ENCODE results near the gene MIF.
"Not testable (repeated sequence)": the region's sequence is repeated elsewhere in the genome, so short reads cannot be mapped to it uniquely, and the experiment has no call there.

The MIF gene

DNA sequence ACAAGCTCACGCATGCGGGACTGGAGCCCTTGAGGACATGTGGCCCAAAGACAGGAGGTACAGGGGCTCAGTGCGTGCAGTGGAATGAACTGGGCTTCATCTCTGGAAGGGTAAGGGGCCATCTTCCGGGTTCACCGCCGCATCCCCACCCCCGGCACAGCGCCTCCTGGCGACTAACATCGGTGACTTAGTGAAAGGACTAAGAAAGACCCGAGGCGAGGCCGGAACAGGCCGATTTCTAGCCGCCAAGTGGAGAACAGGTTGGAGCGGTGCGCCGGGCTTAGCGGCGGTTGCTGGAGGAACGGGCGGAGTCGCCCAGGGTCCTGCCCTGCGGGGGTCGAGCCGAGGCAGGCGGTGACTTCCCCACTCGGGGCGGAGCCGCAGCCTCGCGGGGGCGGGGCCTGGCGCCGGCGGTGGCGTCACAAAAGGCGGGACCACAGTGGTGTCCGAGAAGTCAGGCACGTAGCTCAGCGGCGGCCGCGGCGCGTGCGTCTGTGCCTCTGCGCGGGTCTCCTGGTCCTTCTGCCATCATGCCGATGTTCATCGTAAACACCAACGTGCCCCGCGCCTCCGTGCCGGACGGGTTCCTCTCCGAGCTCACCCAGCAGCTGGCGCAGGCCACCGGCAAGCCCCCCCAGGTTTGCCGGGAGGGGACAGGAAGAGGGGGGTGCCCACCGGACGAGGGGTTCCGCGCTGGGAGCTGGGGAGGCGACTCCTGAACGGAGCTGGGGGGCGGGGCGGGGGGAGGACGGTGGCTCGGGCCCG is at the start of gene MIF:
Gene MIF, plus strand, starts transcription at position 439 of the 765 bp plus-strand sequence. Its CDS starts 92 bp downstream, at position 531.
- DNase-seq (ENCODE audit: low read depth in 2 of 2), result peak; percentile 80 to 83

GRCh38 chr22:23844739-23845202 is 49.4 kb upstream of the MIF start:
- DNase-seq (ENCODE audit: low read depth in 2 of 2), result no peak

DNA sequence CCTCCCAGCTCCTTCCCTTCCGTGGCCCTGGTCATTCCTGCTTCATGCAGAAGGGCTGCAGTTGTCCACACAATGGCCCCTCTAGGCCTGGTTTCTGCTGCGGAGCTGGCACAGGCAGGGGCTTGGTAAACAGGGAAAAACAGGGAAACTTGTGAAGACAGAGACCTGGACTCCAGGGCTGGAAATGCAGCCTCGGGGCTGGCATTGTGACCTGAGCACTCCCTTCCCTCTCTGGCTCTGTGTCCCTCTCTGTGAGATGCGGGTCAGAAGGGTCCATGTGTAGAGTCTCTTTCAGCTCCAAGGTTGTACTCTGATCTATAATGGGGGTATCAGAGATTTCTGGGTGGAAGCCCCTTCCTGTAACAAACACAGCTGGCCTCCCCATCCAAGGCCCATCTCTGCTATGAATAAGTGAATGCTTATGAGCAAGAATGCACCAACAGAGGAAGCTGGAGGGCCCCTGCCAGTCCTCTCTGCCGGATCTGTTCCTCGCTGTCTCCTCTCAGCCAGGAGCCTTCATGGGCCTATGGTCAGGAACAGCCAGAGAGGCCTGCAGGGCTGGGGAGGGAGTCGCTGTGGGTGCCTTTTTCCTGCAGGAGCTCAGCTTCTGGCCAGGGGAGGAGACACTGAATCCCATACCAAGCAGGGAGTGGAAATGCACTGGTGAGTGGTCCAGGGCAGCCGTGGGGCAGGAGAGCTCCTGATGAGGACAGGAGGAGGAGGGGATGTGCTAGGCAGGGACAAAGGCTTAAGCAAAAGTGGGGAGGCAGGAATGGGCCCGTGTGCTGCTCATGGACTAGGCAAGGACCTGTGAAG is 48.7 kb upstream of the MIF start:
- DNase-seq (ENCODE audit: low read depth in 2 of 2), result no peak

DNA sequence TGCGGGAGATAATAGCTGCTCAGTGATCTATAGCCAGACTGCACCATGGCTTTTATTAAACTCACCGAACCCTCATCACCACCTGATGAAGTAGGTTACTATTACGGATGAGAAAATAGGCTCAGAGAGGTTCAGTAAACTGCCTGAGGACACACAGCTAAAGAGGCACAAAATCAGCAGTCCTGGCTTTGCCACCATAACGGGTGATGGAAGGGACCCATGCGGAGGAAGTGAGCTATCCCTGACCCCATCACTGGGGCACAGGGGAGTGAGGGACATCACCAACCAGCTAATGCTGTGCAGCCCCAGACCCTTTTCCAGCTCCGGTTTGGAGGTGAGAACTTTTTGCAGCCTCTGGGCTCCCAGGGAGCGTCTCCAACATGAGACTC is 48.1 kb upstream of the MIF start:
- DNase-seq (ENCODE audit: low read depth in 2 of 2), result no peak

DNA sequence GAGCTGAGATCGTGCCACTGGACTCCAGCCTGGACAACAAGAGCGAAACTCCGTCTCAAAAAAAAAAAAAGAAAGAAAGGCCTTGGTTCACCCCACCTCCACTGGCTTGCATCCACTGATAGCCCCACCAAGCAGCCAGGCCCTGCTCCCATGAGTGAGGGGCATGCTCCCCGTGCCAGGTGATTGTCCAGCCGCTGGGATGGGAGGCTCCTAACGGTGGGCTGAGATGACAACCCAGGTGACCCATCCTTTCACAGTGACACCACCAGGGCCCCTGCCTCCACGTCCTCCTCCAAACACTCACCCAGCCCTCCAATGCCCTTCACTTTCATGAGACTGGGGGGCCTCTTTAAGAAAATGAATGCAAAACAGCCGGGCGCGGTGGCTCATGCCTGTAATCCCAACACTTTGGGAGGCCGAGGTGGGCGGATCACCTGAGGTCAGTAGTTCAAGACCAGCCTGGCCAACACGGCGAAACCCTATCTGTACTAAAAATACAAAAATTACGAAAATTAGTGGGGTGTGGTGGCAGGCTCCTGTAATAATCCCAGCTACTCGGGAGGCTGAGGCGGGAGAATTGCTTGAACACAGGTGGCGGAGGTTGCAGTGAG is 46.8 kb upstream of the MIF start:
- DNase-seq (ENCODE audit: low read depth in 2 of 2), result no peak

- no peak for DNase-seq (ENCODE audit: low read depth in 2 of 2)
These were observed 46.0 kb upstream of the MIF start for GRCh38 chr22:23847991-23848864.

DNA sequence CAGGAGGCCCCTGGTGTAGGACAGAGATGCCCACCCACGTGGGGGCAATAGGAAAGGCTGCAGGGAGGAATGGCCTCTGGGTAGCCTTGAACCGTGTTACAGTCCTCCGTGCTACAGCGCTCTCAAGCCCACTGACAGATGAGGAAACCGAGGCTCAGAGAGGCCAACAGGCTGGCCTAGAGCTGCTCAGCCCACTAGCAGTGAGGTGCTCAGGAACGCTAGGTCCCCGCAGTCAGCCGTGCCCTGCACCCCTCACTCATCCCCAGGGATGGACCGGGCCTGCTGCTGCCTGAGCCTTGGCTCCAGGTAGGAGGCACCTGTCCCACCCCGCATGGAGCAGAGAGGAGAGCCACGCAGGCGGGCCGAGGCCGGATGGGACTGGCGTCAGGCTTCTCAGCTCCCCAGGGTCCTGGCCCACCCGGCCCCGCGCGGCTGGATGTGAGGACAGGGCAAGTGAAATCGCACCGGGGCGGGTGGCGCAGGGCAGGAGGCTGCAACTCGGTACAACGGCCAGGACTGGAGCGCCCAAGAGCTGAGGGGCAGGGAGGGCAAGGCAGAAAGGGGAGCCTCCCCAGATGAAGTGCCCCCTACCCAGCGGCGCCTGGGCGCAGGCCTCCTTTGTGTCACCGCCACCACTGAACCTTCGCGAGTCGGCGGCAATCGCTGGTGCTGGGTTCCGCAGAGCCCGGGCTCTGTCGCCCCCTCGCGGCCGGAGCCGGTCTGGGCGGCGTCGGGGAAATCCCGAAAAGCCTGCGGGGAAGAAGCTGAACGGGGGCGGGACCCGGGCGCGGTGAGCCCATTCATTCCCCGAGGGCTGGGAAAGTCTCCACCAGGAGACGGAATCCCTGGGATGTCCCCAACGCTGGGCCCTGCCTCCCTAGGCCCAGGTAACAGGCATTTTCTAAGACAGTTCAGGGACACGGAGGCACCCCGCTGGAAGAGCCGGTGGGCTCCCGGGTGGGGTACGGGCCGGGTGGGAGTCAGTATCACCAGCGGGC is 44.9 kb upstream of the MIF start:
- DNase-seq (ENCODE audit: low read depth in 2 of 2), result peak in 1 of 2 experiments; percentile 37

DNA sequence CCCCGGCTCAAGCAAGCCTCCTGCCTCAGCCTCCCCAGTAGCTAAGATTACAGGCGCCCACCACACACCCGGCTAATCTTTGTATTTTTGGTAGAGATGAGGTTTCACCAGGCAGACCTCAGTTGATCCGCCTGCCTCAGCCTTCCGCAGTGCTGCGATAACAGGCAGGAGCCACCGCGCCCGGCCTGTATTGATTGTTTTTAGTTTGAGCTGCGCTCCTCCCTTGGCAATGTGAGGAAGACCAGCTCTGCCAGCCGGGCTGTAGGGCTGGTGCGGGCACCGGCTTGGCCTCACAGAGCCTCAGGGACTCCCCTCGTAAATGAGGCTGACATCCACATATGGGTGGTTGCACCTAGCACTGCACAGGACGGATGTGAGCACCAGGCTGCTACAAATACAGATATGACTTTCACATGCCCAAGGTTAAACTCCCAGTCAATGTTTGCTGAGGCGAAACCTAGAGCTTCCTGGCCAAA is 44.0 kb upstream of the MIF start:
- DNase-seq (ENCODE audit: low read depth in 2 of 2), result no peak

GRCh38 chr22:23856721-23857605 is 37.2 kb upstream of the MIF start:
- DNase-seq (ENCODE audit: low read depth in 2 of 2), result no peak

- peak; percentile 93 to 94 for DNase-seq (ENCODE audit: low read depth in 2 of 2)
These were observed 36.3 kb upstream of the MIF start, which contains the start of gene SLC2A11 for GRCh38 chr22:23857606-23858483. SLC2A11 (plus strand) TSS chr22:23857875; CDS start chr22:23858000, 125 bp downstream.

GRCh38 chr22:23858484-23858815 is 35.7 kb upstream of the MIF start:
- no peak for DNase-seq (ENCODE audit: low read depth in 2 of 2)

- DNase-seq (ENCODE audit: low read depth in 2 of 2), result no peak
These were observed 35.0 kb upstream of the MIF start for GRCh38 chr22:23859201-23859600.

DNA sequence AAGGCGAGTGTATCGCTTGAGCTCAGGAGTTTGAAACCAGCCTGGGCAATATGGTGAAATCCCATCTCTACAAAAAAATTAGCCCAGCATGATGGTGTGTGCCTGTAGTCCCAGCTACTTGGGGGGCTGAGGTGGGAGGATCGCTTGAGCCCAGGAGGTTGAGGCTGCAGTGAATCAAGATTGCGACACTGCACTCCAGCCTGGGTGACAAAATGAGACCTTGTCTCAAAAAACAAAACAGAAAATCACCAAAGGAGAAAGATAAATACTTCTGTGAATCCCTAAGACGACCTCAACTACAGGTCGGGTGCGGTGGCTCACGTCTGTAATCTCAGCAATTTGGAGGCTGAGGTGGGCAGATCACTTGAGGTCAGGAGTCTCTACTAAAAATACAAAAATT is 34.0 kb upstream of the MIF start:
- DNase-seq (ENCODE audit: low read depth in 2 of 2), result not testable (repeated sequence)

DNA sequence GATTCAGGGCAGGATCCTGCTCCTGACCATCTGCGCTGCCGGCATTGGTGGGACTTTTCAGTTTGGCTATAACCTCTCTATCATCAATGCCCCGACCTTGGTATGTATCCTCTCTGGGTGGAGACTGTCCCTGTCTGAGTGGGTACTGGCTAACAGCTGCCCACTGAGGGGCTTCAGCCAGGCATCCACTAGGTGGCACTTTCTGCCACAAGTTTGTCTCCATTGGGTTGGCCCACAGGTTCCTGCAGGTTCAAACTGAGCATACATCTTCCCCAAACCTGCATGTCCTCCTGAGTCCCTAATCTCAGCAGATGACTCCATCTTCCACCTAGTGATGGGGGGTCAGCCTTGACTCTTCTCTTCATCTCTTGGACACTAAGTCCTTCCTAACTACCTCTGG is 32.1 kb upstream of the MIF start:
- DNase-seq (ENCODE audit: low read depth in 2 of 2), result no peak

DNA sequence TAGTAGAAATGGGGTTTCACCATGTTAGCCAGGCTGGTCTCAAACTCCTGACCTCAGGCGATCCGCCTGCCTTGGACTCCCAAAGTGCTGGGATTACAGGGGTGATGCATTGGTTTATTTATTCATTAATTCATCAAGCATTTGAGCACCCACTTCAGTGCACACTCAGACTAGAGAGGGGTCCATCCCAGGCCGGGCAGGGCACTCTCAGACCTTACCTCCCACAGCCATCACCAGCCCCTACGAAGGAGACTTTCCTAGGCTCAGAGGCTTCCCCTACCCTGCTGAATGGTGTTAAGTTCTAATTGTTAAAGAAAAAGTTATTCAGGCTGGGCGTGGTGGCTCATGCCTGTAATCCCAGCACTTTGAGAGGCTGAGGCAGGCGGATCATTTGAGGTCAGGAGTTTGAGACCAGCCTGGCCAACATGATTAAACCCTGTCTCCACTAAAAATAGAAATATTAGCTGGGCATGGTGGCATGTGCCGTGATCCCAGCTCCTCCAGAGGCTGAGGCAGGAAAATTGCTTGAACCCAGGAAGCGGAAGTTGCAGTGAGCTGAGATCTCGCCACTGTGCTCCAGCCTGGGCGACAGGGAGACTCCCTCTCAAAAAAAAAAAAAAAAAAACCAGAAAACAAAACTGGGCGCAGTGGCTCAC is 29.6 kb upstream of the MIF start:
- DNase-seq (ENCODE audit: low read depth in 2 of 2), result not testable (repeated sequence)

DNA sequence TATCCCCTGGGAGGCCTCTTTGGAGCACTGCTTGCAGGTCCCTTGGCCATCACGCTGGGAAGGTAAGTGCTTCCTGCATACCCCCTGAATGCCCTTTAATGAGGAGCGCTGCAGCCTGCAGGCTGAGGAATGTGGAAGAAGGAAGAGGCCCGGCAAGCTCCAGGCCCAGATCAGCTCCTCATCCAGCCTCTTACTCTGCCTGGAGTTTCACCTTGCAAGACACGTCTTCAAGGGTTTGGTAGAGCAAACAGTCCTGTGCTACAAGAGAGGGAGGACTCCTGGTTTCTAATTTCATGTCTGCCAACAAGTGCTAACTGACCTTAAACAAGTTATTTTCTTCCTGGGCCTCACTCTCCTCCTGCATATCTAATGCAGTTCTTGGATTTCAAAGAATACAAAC is 25.6 kb upstream of the MIF start:
- DNase-seq (ENCODE audit: low read depth in 2 of 2), result no peak

DNA sequence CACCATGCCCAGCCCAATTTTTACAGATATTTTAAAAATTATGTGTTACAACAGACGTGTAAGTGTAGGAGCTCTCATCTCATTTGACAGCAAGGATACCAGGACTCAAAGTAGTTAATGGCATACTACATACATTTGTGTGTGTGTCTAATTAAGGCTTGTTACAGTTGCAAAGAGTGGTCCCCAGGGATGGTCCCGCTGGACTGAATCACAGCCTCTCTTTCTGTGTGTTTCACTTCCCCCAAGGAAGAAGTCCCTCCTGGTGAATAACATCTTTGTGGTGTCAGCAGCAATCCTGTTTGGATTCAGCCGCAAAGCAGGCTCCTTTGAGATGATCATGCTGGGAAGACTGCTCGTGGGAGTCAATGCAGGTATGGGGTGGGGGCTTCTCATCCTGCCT is 19.3 kb upstream of the MIF start:
- no peak for DNase-seq (ENCODE audit: low read depth in 2 of 2)

DNA sequence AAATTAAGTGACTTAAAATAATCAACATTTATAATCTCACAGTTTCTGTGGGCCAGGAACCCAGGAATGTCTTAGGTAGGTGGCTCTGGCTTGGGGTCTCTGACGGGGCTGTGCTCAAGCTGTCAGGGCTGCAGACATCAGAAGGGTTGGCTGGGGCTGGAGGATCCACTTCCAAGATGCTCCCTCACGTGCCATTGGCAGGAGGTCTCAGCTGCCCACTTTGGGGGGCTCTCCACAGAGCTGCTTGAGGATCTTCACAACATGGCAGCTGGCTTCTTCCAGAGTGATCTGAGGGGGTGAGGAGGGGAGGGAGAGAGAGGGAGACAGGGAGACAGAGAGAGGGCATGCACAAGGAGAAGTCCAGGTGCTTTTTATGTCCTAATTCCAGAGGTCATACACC is 18.4 kb upstream of the MIF start:
- DNase-seq (ENCODE audit: low read depth in 2 of 2), result no peak

All from fibroblast of skin of left quadriceps (primary cell).